Mesendoderm (in vitro differentiated cells): ENCODE data around the gene EEF1G.
A peak's percentile ranks its signal among the peaks of the same experiment; 100 is the strongest.
"Not testable (repeated sequence)": the region's sequence is repeated elsewhere in the genome, so short reads cannot be mapped to it uniquely, and the experiment has no call there.

Experiments
- DNase-seq: peaks from one replicate; pipeline ENCODE4 v3.0.0; 2013
- H2AK5ac ChIP-seq: 2 replicates; pipeline ENCODE4 v1.6.1; 2013; ENCODE audit warnings: low read length, inconsistent platforms
- H2BK120ac ChIP-seq: 2 replicates; pipeline ENCODE4 v1.6.1; 2013; ENCODE audit warnings: low read depth, mild to moderate bottlenecking, low read length, moderate library complexity, mixed read lengths
- H2BK15ac ChIP-seq: replicated peaks from 2 replicates; pipeline ENCODE4 v1.6.1; 2013; ENCODE audit warnings: low read depth, mild to moderate bottlenecking, moderate library complexity
- H2BK5ac ChIP-seq: 2 replicates; pipeline ENCODE4 v1.6.1; 2013; ENCODE audit warnings: low read length, inconsistent platforms
- H3K18ac ChIP-seq: 2 replicates; pipeline ENCODE4 v1.6.1; 2013; ENCODE audit warnings: mild to moderate bottlenecking, low read length, mixed read lengths
- H3K23ac ChIP-seq: one replicate; pipeline ENCODE4 v1.6.1; 2013; ENCODE audit warnings: low read length
- H3K27ac ChIP-seq: 2 replicates; pipeline ENCODE4 v1.5.1; 2013; ENCODE audit warnings: low read depth, mild to moderate bottlenecking, inconsistent platforms, low read length, moderate library complexity
- H3K27me3 ChIP-seq: 2 replicates; pipeline ENCODE4 v1.6.1; 2013; ENCODE audit warnings: low read length, control low read depth, mild to moderate bottlenecking, inconsistent platforms; ENCODE audit not compliant: insufficient read depth, poor library complexity
- H3K36me3 ChIP-seq: 2 replicates; pipeline ENCODE4 v1.6.1; 2013; ENCODE audit warnings: low read length, inconsistent platforms; ENCODE audit not compliant: control insufficient read depth, insufficient read depth
- H3K4ac ChIP-seq: one replicate; pipeline ENCODE4 v1.6.1; 2013; ENCODE audit warnings: low read depth, mild to moderate bottlenecking, low read length, moderate library complexity
- H3K4me1 ChIP-seq: 2 replicates; pipeline ENCODE4 v1.6.1; 2013; ENCODE audit warnings: low read depth, low read length, inconsistent platforms; ENCODE audit not compliant: control insufficient read depth
- H3K4me2 ChIP-seq: 2 replicates; pipeline ENCODE4 v1.6.1; 2013; ENCODE audit warnings: low read length
- H3K4me3 ChIP-seq: 2 replicates; pipeline ENCODE4 v1.5.1; 2013; ENCODE audit warnings: mild to moderate bottlenecking, low read length
- H3K56ac ChIP-seq: one replicate; pipeline ENCODE4 v1.6.1; 2013; ENCODE audit warnings: low read length
- H3K79me1 ChIP-seq: 2 replicates; pipeline ENCODE4 v1.6.1; 2013; ENCODE audit warnings: low read length, inconsistent platforms
- H3K79me2 ChIP-seq: 2 replicates; pipeline ENCODE4 v1.6.1; 2013; ENCODE audit warnings: mild to moderate bottlenecking, low read length; ENCODE audit not compliant: control insufficient read depth, insufficient read depth
- H3K9ac ChIP-seq: 2 replicates; pipeline ENCODE4 v1.6.1; 2013; ENCODE audit warnings: low read length, inconsistent platforms
- H4K5ac ChIP-seq: one replicate; pipeline ENCODE4 v1.6.1; 2013; ENCODE audit warnings: low read length
- H4K8ac ChIP-seq: one replicate; pipeline ENCODE4 v1.6.1; 2013; ENCODE audit warnings: low read depth, mild to moderate bottlenecking, control low read depth, low read length, moderate library complexity
- WGBS: extraction: QIAGEN DNeasy Blood & Tissue Kit; methylation state at CpG from one replicate; pipeline ENCODE4 v1.1.7; 2013; ENCODE audit warnings: low lambda C conversion rate, missing lambda C conversion rate; ENCODE audit not compliant: insufficient coverage; ENCODE audit errors: extremely low coverage; 5-methylcytosine and 5-hydroxymethylcytosine counted together

The EEF1G gene

GRCh38 chr11:62553839-62554361, 19.8 kb downstream of the EEF1G start:
- H2AK5ac ChIP-seq = no peak overlapping the region
- no peak overlapping the region for H3K4ac ChIP-seq
- no peak overlapping the region for H2BK15ac ChIP-seq
- H3K27ac ChIP-seq = no peak overlapping the region
- H3K18ac ChIP-seq = no peak overlapping the region
- H3K56ac ChIP-seq = peak overlapping the region; percentile 49
- peaks cover 10% of the 10 kb centered on the region for H3K36me3 ChIP-seq
- no peak overlapping the region for H2BK5ac ChIP-seq
- no peak overlapping the region for H3K4me2 ChIP-seq
- no peak overlapping the region for H3K4me3 ChIP-seq
- H2BK120ac ChIP-seq = no peak overlapping the region
- H3K79me2 ChIP-seq = no peaks in the 10 kb centered on the region
- WGBS = no CpG with 5 or more reads among the region's 8 CpGs
- H3K23ac ChIP-seq = no peak overlapping the region
- H3K9ac ChIP-seq = peak overlapping the region; percentile 50
- H4K8ac ChIP-seq = no peak overlapping the region
- H4K5ac ChIP-seq = no peak overlapping the region
- peaks cover 8% of the 10 kb centered on the region for H3K79me1 ChIP-seq
- H3K27me3 ChIP-seq = no peaks in the 10 kb centered on the region
- DNase-seq = no peak
- peaks cover 24% of the 10 kb centered on the region for H3K4me1 ChIP-seq

GRCh38 chr11:62553080-62553838, 20.4 kb downstream of the EEF1G start:
- Histone ChIP-seq H3K9ac (peak overlapping the region; percentile 50), H3K4me2 (peak overlapping the region; percentile 3), H3K4ac (no peak overlapping the region), H3K27me3 (no peaks in the 10 kb centered on the region), H4K8ac (no peak overlapping the region), H3K27ac (peak overlapping the region; percentile 77), H3K4me1 (peaks cover 24% of the 10 kb centered on the region), H4K5ac (no peak overlapping the region), H3K79me2 (no peaks in the 10 kb centered on the region), H3K56ac (peak overlapping the region; percentile 73), H2BK5ac (peak overlapping the region; percentile 21), H3K79me1 (peaks cover 6% of the 10 kb centered on the region), H3K4me3 (no peak overlapping the region), H2BK120ac (no peak overlapping the region), H3K36me3 (peaks cover 7% of the 10 kb centered on the region), H2AK5ac (no peak overlapping the region), H3K18ac (no peak overlapping the region), H2BK15ac (no peak overlapping the region), H3K23ac (no peak overlapping the region)
- no CpG with 5 or more reads among the region's 15 CpGs for WGBS
- DNase-seq = peak; percentile 97

- Histone ChIP-seq H2BK15ac (no peak overlapping the region), H3K23ac (no peak overlapping the region), H3K4me2 (peak overlapping the region; percentile 3), H4K8ac (no peak overlapping the region), H4K5ac (no peak overlapping the region), H2BK5ac (peak overlapping the region; percentile 21), H3K4ac (no peak overlapping the region), H3K4me3 (no peak overlapping the region), H3K27ac (peak overlapping the region; percentile 77), H3K56ac (peak overlapping the region; percentile 73), H2AK5ac (no peak overlapping the region), H3K18ac (no peak overlapping the region), H3K4me1 (peaks cover 26% of the 10 kb centered on the region), H3K27me3 (no peaks in the 10 kb centered on the region), H3K36me3 (peaks cover 7% of the 10 kb centered on the region), H3K79me2 (no peaks in the 10 kb centered on the region), H2BK120ac (no peak overlapping the region), H3K9ac (peak overlapping the region; percentile 50), H3K79me1 (peaks cover 6% of the 10 kb centered on the region)
- WGBS = no CpG with 5 or more reads among the region's 4 CpGs
- peak; percentile 78 for DNase-seq
These were observed 21.1 kb downstream of the EEF1G start for GRCh38 chr11:62552485-62553079.

GRCh38 chr11:62550478-62550877, 23.2 kb downstream of the EEF1G start:
- H2AK5ac ChIP-seq, H4K5ac ChIP-seq, H3K27ac ChIP-seq, H2BK15ac ChIP-seq, H3K36me3 ChIP-seq, H3K27me3 ChIP-seq, H2BK120ac ChIP-seq, H3K4me3 ChIP-seq, H3K56ac ChIP-seq, H2BK5ac ChIP-seq, H3K4me2 ChIP-seq, H3K23ac ChIP-seq, H3K79me1 ChIP-seq, H3K9ac ChIP-seq, DNase-seq, H4K8ac ChIP-seq, H3K79me2 ChIP-seq, H3K4ac ChIP-seq, H3K18ac ChIP-seq: not testable (repeated sequence)
- H3K4me1 ChIP-seq = peaks cover 14% of the 10 kb centered on the region
- WGBS = no CpG with 5 or more reads among the region's 2 CpGs

GRCh38 chr11:62548545-62549335, 25.0 kb downstream of the EEF1G start:
- H3K79me2 ChIP-seq = peaks cover 15% of the 10 kb centered on the region
- H3K79me1 ChIP-seq = peaks cover 5% of the 10 kb centered on the region
- H3K4me3 ChIP-seq = no peak overlapping the region
- H3K27me3 ChIP-seq = no peaks in the 10 kb centered on the region
- H3K4ac ChIP-seq = no peak overlapping the region
- H3K18ac ChIP-seq = no peak overlapping the region
- H3K56ac ChIP-seq = no peak overlapping the region
- peaks cover 9% of the 10 kb centered on the region for H3K4me1 ChIP-seq
- H3K36me3 ChIP-seq = no peaks in the 10 kb centered on the region
- no peak overlapping the region for H3K27ac ChIP-seq
- no peak overlapping the region for H2BK15ac ChIP-seq
- no peak for DNase-seq
- H4K5ac ChIP-seq = no peak overlapping the region
- no peak overlapping the region for H2BK120ac ChIP-seq
- H4K8ac ChIP-seq = no peak overlapping the region
- no CpG with 5 or more reads among the region's 17 CpGs for WGBS
- H2BK5ac ChIP-seq = no peak overlapping the region
- H3K23ac ChIP-seq = no peak overlapping the region
- no peak overlapping the region for H2AK5ac ChIP-seq
- H3K9ac ChIP-seq = no peak overlapping the region
- no peak overlapping the region for H3K4me2 ChIP-seq
